CD4-positive, alpha-beta T cell treated with Interleukin-12 subunit alpha and Interleukin-12 subunit beta, for 1 hour (primary cell): ENCODE results near the gene ZFP1.
"Not testable (repeated sequence)": the region's sequence is repeated elsewhere in the genome, so short reads cannot be mapped to it uniquely, and the experiment has no call there.

Source experiments
- DNase-seq: peaks from one replicate; pipeline ENCODE4 v3.0.0-alpha.2; 2020

The ZFP1 gene

GRCh38 chr16:75160386-75160785, 12.1 kb downstream of the ZFP1 start:
- DNase-seq, result no peak

- no peak for DNase-seq
Measured at GRCh38 chr16:75169899-75170405, 21.6 kb downstream of the ZFP1 start.

- DNase-seq, result no peak
Measured at GRCh38 chr16:75172578-75172977, 24.3 kb downstream of the ZFP1 start.

GRCh38 chr16:75175074-75175473, 26.8 kb downstream of the ZFP1 start:
- no peak for DNase-seq

- DNase-seq, result no peak
Measured at GRCh38 chr16:75176926-75177325, 28.6 kb downstream of the ZFP1 start.

- no peak for DNase-seq
Measured at GRCh38 chr16:75179208-75179607, 30.9 kb downstream of the ZFP1 start.

- DNase-seq, result no peak
Measured at GRCh38 chr16:75181630-75182029, 33.3 kb downstream of the ZFP1 start.

GRCh38 chr16:75188832-75189477, 40.6 kb downstream of the ZFP1 start:
- DNase-seq, result no peak

GRCh38 chr16:75189638-75190245, 41.4 kb downstream of the ZFP1 start:
- DNase-seq, result no peak

- no peak for DNase-seq
Measured at GRCh38 chr16:75192606-75193264, 44.4 kb downstream of the ZFP1 start.

- DNase-seq, result no peak
Measured at GRCh38 chr16:75193265-75193650, 44.9 kb downstream of the ZFP1 start.

GRCh38 chr16:75193730-75194444, 45.6 kb downstream of the ZFP1 start:
- DNase-seq, result no peak

- no peak for DNase-seq
Measured at GRCh38 chr16:75195811-75196790, 47.8 kb downstream of the ZFP1 start.

- DNase-seq, result no peak
Measured at GRCh38 chr16:75196836-75197235, 48.5 kb downstream of the ZFP1 start.

- no peak for DNase-seq
Measured at GRCh38 chr16:75197522-75198134, 49.3 kb downstream of the ZFP1 start.

- DNase-seq, result no peak
Measured at GRCh38 chr16:75198135-75198600, 49.8 kb downstream of the ZFP1 start.

- no peak for DNase-seq
Measured at GRCh38 chr16:75202069-75202590, 53.8 kb downstream of the ZFP1 start.

- DNase-seq, result no peak
Measured at GRCh38 chr16:75203096-75203495, 54.8 kb downstream of the ZFP1 start.

GRCh38 chr16:75203667-75204409, 55.5 kb downstream of the ZFP1 start:
- DNase-seq, result no peak

- DNase-seq, result no peak
Measured at GRCh38 chr16:75204410-75204758, 56.1 kb downstream of the ZFP1 start.

GRCh38 chr16:75204905-75205304, 56.6 kb downstream of the ZFP1 start:
- DNase-seq, result not testable (repeated sequence)
